Spleen (tissue), 7 donors: ENCODE measurements around the gene METRNL.

Experiments
- POLR2A ChIP-seq, 3 donors: fragments of 450-650 bp; IDR thresholded peaks; one replicate each; pipeline ENCODE4 v1.5.1; 2017; ENCODE audit warnings: antibody characterized with exemption in 3 of 3, mild to moderate bottlenecking in 1 of 3
- TF ChIP-seq, protein P1 (sequence below), 11 experiments: fragments of 200-600 bp in 7 of 11; fragments of 450-650 bp in 4 of 11; sonication (generic) in 4 of 11; IDR thresholded peaks in 8 of 11; conservative IDR thresholded peaks in 3 of 11; 1 replicate in 7 of 11; 2 replicates in 4 of 11; pipeline versions ENCODE4 v1.4.0 to v1.8.0; 2016 to 2021; ENCODE audit warnings: antibody characterized with exemption in 11 of 11, inconsistent platforms in 4 of 11, mild to moderate bottlenecking in 1 of 11
- donor health status: DM: no; HTN: no; CAD: no; lungs with moderate emphysema.
- donor health status: DM: no; HTN: no; CAD: no.
- donor health status: DM: no; HTN: no; CAD: no.

DNA sequence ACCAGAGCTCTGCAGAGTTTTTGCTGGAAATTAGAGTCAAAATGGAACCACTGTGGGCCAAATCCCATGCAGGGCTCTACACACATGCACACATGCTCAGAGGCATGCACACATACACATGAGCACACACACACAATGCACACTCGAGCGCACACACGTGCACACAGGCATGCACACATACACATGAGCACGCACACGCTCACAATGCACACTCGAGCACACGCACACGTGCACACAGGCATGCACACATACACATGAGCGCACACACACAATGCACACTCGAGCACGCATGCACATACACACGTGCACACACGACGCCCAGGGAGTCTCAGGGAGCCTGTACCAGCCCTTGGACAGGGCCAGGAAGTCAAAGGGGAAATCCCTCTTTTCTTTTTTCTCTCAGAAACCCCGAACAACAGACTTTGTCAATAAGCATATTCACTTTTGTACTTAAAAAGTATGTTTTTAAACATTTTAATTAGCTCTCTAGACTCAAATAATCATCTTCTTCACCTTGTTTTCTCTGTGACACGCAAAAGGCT is 8.5 kb upstream of the METRNL start:
- TF ChIP-seq, protein P1, sequence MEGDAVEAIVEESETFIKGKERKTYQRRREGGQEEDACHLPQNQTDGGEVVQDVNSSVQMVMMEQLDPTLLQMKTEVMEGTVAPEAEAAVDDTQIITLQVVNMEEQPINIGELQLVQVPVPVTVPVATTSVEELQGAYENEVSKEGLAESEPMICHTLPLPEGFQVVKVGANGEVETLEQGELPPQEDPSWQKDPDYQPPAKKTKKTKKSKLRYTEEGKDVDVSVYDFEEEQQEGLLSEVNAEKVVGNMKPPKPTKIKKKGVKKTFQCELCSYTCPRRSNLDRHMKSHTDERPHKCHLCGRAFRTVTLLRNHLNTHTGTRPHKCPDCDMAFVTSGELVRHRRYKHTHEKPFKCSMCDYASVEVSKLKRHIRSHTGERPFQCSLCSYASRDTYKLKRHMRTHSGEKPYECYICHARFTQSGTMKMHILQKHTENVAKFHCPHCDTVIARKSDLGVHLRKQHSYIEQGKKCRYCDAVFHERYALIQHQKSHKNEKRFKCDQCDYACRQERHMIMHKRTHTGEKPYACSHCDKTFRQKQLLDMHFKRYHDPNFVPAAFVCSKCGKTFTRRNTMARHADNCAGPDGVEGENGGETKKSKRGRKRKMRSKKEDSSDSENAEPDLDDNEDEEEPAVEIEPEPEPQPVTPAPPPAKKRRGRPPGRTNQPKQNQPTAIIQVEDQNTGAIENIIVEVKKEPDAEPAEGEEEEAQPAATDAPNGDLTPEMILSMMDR (IDR thresholded peaks at IDR 0.05 in 8 of 11, conservative IDR thresholded peaks at IDR 0.05 in 3 of 11), result no peak
- no peak for TF ChIP-seq POLR2A (IDR thresholded peaks at IDR 0.05)
